GM06990 (cell line): ENCODE data around the gene CDX2.

Experiments used
- DNase-seq: peaks from one replicate; pipeline ENCODE4 v3.0.0-alpha.2; 2011; ENCODE audit not compliant: insufficient read length; ENCODE audit errors: extremely low read depth
- H3K27me3 ChIP-seq: replicated peaks from 2 replicates; pipeline ENCODE4 v1.6.0; 2011; ENCODE audit warnings: low read length; ENCODE audit not compliant: control insufficient read depth, insufficient read depth
- H3K36me3 ChIP-seq: 2 replicates; pipeline ENCODE4 v1.5.1; 2011; ENCODE audit warnings: low read length; ENCODE audit not compliant: control insufficient read depth, insufficient read depth
- H3K4me3 ChIP-seq: replicated peaks from 2 replicates; pipeline ENCODE4 v1.5.1; 2011; ENCODE audit warnings: low read depth, mild to moderate bottlenecking, control low read depth, low read length
- TF ChIP-seq, protein P1 (sequence below): IDR thresholded peaks from 2 replicates; pipeline ENCODE4 v1.5.1; 2011; ENCODE audit warnings: low read length, control low read depth, mild to moderate bottlenecking, inconsistent platforms; ENCODE audit not compliant: insufficient read depth, poor library complexity, severe bottlenecking

Gene CDX2

DNA sequence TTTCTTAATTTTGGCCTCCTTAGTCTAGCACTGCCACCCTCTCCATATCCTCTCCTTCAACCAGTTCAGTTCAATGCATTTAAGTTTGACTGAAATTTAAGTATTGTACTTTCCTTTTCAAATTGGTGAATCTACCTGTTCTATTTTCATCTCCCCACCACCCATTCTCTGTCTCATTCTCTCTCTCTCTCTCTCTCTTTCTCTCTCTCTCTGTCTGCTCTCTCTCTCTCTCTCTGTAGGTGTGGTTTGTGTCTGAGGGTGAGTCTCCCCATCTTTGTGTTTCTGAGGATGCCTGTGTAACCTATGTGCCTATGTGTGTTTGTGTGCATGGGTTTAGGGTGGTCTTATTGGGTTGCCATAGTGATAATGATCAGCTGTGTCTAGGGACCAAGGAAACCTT lies 39.2 kb downstream of the CDX2 start:
- no peak overlapping the region for H3K4me3 ChIP-seq
- no peak for DNase-seq
- H3K36me3 ChIP-seq, result no peaks in the 10 kb centered on the region
- H3K27me3 ChIP-seq, result peaks cover 2% of the 10 kb centered on the region
- TF ChIP-seq, protein P1, sequence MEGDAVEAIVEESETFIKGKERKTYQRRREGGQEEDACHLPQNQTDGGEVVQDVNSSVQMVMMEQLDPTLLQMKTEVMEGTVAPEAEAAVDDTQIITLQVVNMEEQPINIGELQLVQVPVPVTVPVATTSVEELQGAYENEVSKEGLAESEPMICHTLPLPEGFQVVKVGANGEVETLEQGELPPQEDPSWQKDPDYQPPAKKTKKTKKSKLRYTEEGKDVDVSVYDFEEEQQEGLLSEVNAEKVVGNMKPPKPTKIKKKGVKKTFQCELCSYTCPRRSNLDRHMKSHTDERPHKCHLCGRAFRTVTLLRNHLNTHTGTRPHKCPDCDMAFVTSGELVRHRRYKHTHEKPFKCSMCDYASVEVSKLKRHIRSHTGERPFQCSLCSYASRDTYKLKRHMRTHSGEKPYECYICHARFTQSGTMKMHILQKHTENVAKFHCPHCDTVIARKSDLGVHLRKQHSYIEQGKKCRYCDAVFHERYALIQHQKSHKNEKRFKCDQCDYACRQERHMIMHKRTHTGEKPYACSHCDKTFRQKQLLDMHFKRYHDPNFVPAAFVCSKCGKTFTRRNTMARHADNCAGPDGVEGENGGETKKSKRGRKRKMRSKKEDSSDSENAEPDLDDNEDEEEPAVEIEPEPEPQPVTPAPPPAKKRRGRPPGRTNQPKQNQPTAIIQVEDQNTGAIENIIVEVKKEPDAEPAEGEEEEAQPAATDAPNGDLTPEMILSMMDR, result no peak

DNA sequence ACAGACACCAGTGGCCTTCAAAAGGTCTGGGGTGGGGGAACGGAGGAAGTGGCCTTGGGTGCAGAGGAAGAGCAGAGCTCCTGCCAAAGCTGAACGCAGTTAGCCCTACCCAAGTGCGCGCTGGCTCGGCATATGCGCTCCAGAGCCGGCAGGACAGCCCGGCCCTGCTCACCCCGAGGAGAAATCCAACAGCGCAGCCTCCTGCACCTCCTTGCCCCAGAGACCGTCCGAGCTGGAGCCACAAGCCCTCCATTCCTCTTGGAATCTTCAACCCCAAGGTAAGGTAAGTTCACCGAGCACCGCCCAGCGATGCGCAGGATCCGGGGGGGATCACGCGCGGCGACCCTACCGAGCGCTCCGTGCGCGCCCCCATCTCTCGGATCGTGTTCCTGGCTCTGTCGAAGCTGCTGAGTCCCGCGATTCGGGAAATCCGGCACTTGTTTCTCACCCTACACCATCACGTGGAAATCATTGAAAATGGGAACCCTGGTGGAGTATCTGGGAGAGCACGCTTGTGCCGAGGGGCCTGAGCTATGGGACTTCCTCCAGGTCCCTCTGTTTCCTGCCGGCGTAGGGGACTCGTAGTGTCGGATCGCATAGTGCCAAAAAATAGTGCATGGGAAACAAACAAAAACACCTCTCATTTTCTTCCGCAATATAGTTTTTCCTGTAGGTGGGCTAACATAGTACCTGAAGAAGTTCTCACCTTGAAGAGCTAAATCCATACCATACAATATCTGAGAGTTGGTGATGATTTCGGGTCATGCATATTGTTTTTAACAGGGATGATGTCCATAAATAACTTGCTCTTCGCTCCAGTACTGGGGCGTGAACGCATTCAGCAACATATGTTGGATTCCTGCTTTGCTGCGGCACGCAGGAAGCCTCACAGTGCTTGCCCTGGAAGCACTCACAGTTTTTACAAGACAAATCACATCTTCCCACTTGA lies 40.0 kb downstream of the CDX2 start:
- Histone ChIP-seq H3K27me3 (peaks cover 2% of the 10 kb centered on the region), H3K36me3 (no peaks in the 10 kb centered on the region), H3K4me3 (no peak overlapping the region)
- no peak for DNase-seq
- TF ChIP-seq, protein P1, result no peak

DNA sequence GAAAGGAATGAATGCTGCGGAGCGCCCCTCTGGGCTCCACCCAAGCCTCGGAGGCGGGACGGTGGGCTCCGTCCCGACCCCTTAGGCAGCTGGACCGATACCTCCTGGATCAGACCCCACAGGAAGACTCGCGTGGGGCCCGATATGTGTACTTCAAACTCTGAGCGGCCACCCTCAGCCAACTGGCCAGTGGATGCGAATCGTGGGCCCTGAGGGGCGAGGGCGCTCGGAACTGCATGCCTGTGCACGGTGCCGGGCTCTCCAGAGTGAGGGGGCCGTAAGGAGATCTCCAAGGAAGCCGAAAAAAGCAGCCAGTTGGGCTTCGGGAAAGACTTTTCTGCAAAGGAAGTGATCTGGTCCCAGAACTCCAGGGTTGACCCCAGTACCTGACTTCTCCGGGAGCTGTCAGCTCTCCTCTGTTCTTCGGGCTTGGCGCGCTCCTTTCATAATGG lies 40.7 kb downstream of the CDX2 start:
- DNase-seq, result no peak

DNA sequence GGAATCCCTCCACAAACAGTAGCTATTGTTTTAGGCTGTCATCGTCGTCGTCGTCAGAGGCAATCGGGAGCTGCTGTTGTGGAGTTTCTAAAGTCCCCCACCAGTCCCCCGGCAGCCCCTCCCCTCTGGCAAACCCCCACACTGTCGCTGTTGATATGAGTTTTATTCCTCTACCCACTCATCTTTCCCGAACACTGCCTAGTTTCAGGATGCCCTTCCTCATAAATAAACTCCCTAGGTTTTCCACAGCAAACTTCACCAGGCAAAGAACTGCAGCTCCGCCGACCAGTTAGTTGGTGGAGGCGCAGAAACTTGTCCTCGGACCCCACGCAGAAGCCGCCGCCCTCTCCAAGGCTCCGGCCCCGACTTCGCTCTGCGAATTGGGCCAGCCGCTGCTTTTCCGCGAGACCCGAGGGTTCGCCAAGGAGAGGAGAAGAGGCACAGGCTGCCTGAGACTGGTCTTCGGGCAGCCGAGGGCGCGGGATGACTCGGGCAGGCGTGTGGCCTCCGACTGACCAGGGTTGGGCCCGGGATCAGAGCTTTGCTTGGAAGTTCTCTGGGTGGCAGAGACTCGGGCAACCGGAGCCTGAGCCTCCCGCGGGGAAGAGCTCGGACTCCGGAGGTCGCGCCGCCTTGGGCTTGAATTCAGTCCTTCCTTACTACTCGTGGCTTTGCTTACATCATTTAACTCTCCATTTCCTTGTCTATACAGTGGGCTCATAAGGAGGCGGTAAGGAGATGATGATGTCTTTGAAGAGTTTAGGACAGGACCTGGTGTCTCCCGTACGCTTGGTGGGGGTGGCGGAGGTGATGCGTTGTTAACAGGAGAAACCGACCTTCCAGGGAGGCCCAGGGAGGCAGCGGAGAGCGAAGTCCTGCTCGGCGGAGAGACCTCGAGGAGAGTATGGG lies 41.4 kb downstream of the CDX2 start:
- DNase-seq, result no peak
- no peak overlapping the region for H3K4me3 ChIP-seq

More for the DNA sequence above, 40.7 kb downstream of the CDX2 start:
- H3K27me3 ChIP-seq, result peaks cover 2% of the 10 kb centered on the region
- no peak overlapping the region for H3K4me3 ChIP-seq
- H3K36me3 ChIP-seq, result no peaks in the 10 kb centered on the region
- TF ChIP-seq, protein P1, result no peak

More for the DNA sequence above, 41.4 kb downstream of the CDX2 start:
- peaks cover 2% of the 10 kb centered on the region for H3K27me3 ChIP-seq
- TF ChIP-seq, protein P1, result no peak
- no peaks in the 10 kb centered on the region for H3K36me3 ChIP-seq
